GM21528 (cell line): Measurements from ENCODE around the gene RALGAPA2.

Experiments
- ATAC-seq: cut with Tn5 transposase; IDR thresholded peaks from one replicate; pipeline ENCODE4 v1.9.1; 2021; ENCODE audit warnings: mild to moderate bottlenecking, moderate library complexity; ENCODE audit not compliant: unreplicated experiment, low FRiP score

The RALGAPA2 gene

GRCh38 chr20:20687319-20687718 is 25.1 kb downstream of the RALGAPA2 start:
- no peak for ATAC-seq

- no peak for ATAC-seq
These were observed 26.8 kb downstream of the RALGAPA2 start for GRCh38 chr20:20685635-20686034.

- no peak for ATAC-seq
These were observed 28.7 kb downstream of the RALGAPA2 start for GRCh38 chr20:20683481-20684321.

GRCh38 chr20:20683020-20683419 is 29.4 kb downstream of the RALGAPA2 start:
- ATAC-seq, result no peak

- no peak for ATAC-seq
These were observed 31.4 kb downstream of the RALGAPA2 start for GRCh38 chr20:20680991-20681508.

GRCh38 chr20:20679316-20679715 is 33.1 kb downstream of the RALGAPA2 start:
- no peak for ATAC-seq

GRCh38 chr20:20677186-20677585 is 35.3 kb downstream of the RALGAPA2 start:
- ATAC-seq, result no peak

GRCh38 chr20:20668639-20669038 is 43.8 kb downstream of the RALGAPA2 start:
- ATAC-seq, result peak; percentile 99

- no peak for ATAC-seq
These were observed 46.1 kb downstream of the RALGAPA2 start for GRCh38 chr20:20666359-20666758.

GRCh38 chr20:20665606-20666332 is 46.7 kb downstream of the RALGAPA2 start:
- ATAC-seq, result no peak

GRCh38 chr20:20664795-20665589 is 47.5 kb downstream of the RALGAPA2 start:
- peak; percentile 51 for ATAC-seq

GRCh38 chr20:20663841-20664240 is 48.6 kb downstream of the RALGAPA2 start:
- no peak for ATAC-seq

- ATAC-seq, result no peak
These were observed 53.5 kb downstream of the RALGAPA2 start for GRCh38 chr20:20658871-20659431.

- no peak for ATAC-seq
These were observed 54.3 kb downstream of the RALGAPA2 start for GRCh38 chr20:20658123-20658522.

GRCh38 chr20:20657092-20657491 is 55.4 kb downstream of the RALGAPA2 start:
- ATAC-seq, result no peak

- ATAC-seq, result no peak
These were observed 56.6 kb downstream of the RALGAPA2 start for GRCh38 chr20:20655883-20656282.

- ATAC-seq, result no peak
These were observed 62.5 kb downstream of the RALGAPA2 start for GRCh38 chr20:20649945-20650344.

- ATAC-seq, result no peak
These were observed 68.5 kb downstream of the RALGAPA2 start for GRCh38 chr20:20643927-20644326.

- ATAC-seq, result no peak
These were observed 70.7 kb downstream of the RALGAPA2 start for GRCh38 chr20:20641783-20642182.

- ATAC-seq, result no peak
These were observed 73.6 kb downstream of the RALGAPA2 start for GRCh38 chr20:20638878-20639277.
